Fibroblast of skin of right biceps (primary cell): ENCODE measurements around the gene RFT1.
A peak's percentile ranks its signal among the peaks of the same experiment; 100 is the strongest.
"Not testable (repeated sequence)": the region's sequence is repeated elsewhere in the genome, so short reads cannot be mapped to it uniquely, and the experiment has no call there.

Experiments used
- DNase-seq: peaks from one replicate; pipeline ENCODE4 v3.0.0-alpha.2; 2013

Gene RFT1

GRCh38 chr3:53163444-53164387, 33.5 kb upstream of the RFT1 start:
- no peak for DNase-seq

- DNase-seq = no peak
These were observed 32.6 kb upstream of the RFT1 start for GRCh38 chr3:53162672-53163443.

- DNase-seq = no peak
These were observed 31.8 kb upstream of the RFT1 start for GRCh38 chr3:53161820-53162671.

GRCh38 chr3:53161450-53161819, 31.2 kb upstream of the RFT1 start:
- DNase-seq = no peak

- DNase-seq = peak; percentile 54
These were observed 30.6 kb upstream of the RFT1 start, which contains the start of gene PRKCD for GRCh38 chr3:53160660-53161449. PRKCD (plus strand) TSS chr3:53161209; CDS start chr3:53178423, 17,214 bp downstream.

- DNase-seq = no peak
These were observed 29.9 kb upstream of the RFT1 start for GRCh38 chr3:53160061-53160659.

- no peak for DNase-seq
These were observed 29.2 kb upstream of the RFT1 start for GRCh38 chr3:53159156-53160060.

GRCh38 chr3:53158765-53159155, 28.5 kb upstream of the RFT1 start:
- DNase-seq = no peak

GRCh38 chr3:53157974-53158580, 27.8 kb upstream of the RFT1 start:
- no peak for DNase-seq

GRCh38 chr3:53156368-53156834, 26.2 kb upstream of the RFT1 start:
- DNase-seq = peak; percentile 16

- no peak for DNase-seq
These were observed 25.5 kb upstream of the RFT1 start for GRCh38 chr3:53155760-53156159.

- DNase-seq = no peak
These were observed 24.6 kb upstream of the RFT1 start for GRCh38 chr3:53154881-53155285.

GRCh38 chr3:53153980-53154379, 23.7 kb upstream of the RFT1 start:
- no peak for DNase-seq

GRCh38 chr3:53153264-53153823, 23.1 kb upstream of the RFT1 start:
- no peak for DNase-seq

GRCh38 chr3:53151870-53152660, 21.8 kb upstream of the RFT1 start:
- DNase-seq = no peak

GRCh38 chr3:53151465-53151864, 21.2 kb upstream of the RFT1 start:
- no peak for DNase-seq

GRCh38 chr3:53151086-53151438, 20.8 kb upstream of the RFT1 start:
- not testable (repeated sequence) for DNase-seq

- DNase-seq = no peak
These were observed 20.2 kb upstream of the RFT1 start for GRCh38 chr3:53150247-53151085.
